Omental fat pad (tissue), 4 donors: ENCODE results near the gene HEPACAM. TPM values are rescaled to one million over a fixed set of nuclear protein-coding genes. Genes with fewer than 3 reads are reported as not detected.
A peak's percentile ranks its signal among the peaks of the same experiment; 100 is the strongest.

Experiments
- ATAC-seq: fragments of 150-250 bp; one replicate; pipeline ENCODE4 v1.9.1; 2016; ENCODE audit warnings: mild to moderate bottlenecking, moderate library complexity; ENCODE audit not compliant: low FRiP score
- DNase-seq: peaks from one replicate; pipeline ENCODE4 v3.0.0-alpha.2; 2019; ENCODE audit warnings: low spot score
- CTCF ChIP-seq, 3 donors: fragments of 450-650 bp; IDR thresholded peaks; one replicate each; pipeline ENCODE4 v1.5.1; 2016 to 2017; ENCODE audit warnings: antibody characterized with exemption in 3 of 3, mild to moderate bottlenecking in 3 of 3, moderate library complexity in 2 of 3
- total RNA-seq, 4 donors: library from RNA; depleted of rRNA; stranded (reverse); fragments of >200 nt; gene quantifications; one replicate each; pipeline ENCODE4 v1.1.0, GENCODE V29; 2016

HEPACAM gene
- total RNA-seq, 4 donors from 2014 or later: 8.5 to 37.3 (median 21.3) TPM

DNA sequence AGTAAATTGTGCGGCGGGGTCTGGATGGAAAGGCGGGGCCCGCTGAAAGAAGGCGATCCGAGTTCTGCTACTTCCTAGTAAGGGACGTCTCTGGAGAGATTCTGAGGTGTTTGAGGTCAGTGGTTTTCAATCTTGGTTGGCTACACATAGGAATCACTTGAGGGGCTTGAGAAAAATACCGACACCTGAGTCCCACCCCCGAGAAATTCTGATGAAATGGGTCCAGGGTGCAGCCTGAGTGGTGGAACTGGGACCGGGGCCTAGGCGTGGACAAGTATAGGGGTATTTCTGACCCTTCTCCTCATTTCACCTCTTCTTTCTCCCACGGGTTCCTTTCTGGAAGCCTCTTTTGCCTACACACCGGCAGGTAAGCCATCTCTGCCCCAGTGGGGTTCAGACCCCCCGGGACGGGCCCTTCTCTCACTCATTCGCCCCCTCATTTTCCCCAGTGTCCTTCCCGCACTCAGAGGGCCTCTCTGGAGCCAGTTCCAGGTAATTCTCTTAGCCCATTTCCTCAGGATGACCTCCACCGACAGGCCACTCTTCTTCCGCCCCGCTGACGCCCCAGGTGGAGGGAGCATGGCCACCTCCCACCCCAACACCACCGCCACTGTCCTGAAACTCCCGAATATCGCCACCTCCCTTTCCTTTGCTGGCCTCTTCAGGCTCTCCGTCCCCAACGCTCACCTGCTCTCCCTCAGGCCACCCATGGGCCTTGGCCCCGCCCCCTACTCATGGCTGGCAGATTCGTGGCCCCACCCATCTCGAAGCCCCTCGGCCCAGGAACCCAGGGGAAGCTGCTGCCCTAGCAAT is 58.8 kb downstream of the HEPACAM start:
- DNase-seq (no peak), ATAC-seq (peak; percentile 1)
- TF ChIP-seq CTCF (IDR thresholded peaks at IDR 0.05): no peak

DNA sequence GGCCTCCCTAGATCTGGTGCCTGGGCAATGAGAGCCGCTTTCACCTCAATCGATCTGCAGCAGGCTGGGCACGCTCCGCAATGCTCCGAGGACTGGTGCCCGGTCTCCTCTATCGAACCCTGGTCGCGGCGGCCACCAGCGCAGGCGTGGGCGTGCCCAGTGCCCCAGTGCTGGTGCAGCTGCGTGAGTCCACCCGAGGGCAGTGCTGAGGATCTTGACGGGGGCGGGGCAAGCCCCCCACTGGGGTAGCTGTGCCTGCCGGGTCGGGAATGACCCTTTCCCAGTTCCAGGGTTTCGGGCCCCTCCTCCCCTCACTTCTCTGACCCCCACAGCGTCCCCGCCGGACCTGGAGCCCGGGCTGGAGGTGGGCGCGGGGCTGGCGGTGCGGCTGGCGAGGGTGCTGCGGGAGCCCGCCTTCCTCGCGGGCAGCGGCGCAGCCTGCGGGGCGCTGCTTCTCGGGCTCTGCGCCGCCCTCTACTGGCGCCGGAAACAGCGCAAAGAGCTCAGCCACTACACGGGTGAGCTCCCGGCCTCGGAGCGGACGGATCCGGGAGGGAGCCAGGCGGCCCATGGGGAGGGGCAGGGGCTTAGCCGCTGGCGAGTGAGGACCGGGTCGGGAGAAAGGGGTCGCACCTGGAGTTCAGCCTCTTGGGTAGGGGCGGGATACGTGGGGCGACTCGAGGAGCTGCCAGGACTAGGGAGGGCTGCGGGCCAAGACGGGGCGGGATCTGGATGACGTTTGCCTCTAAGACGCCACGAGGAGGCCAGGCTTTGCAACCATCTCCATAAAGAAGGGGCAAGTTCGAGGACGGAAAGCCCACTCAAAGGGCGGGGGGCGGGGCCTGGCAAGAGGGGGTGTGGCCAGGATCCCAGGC is 59.7 kb downstream of the HEPACAM start:
- peak in 1 of 3 donors; percentile 37 for TF ChIP-seq CTCF (IDR thresholded peaks at IDR 0.05)
- peak; percentile 66 for DNase-seq
- ATAC-seq: peak; percentile 90

DNA sequence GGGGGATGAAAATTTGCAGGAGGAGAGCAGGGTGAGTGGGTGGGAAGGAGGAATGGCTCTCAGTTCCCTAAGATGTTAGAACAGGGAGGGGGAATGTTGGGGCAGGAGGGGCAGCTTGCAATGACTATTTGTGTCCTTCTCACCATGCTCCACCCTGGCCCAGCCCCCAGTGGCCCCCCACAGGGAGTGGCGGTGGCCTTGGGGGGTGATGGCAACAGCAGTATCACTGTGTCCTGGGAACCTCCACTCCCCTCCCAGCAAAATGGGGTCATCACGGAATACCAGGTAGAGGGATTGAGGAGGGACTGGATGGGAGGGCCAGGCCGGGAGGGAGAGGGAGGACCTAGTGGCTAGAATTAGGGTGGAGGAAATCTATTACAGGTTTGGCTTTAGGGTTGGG is 60.4 kb downstream of the HEPACAM start:
- no peak for TF ChIP-seq CTCF (IDR thresholded peaks at IDR 0.05)
- DNase-seq (no peak), ATAC-seq (no peak)

GRCh38 chr11:124874571-124875255 is 61.1 kb downstream of the HEPACAM start:
- ATAC-seq (no peak), DNase-seq (no peak)
- no peak for TF ChIP-seq CTCF (IDR thresholded peaks at IDR 0.05)

GRCh38 chr11:124873951-124874350 is 61.9 kb downstream of the HEPACAM start:
- DNase-seq (no peak), ATAC-seq (no peak)
- no peak for TF ChIP-seq CTCF (IDR thresholded peaks at IDR 0.05)

- ATAC-seq: no peak
- no peak for DNase-seq
- TF ChIP-seq CTCF (IDR thresholded peaks at IDR 0.05): no peak
These were observed 63.1 kb downstream of the HEPACAM start for GRCh38 chr11:124872741-124873140.
